Skin epidermis (tissue), 12 donors: ENCODE results near the gene RPS15.
"Not testable (repeated sequence)": the region's sequence is repeated elsewhere in the genome, so short reads cannot be mapped to it uniquely, and the experiment has no call there.

Source experiments
- H3K27ac ChIP-seq, 21 experiments: fragments of 200-600 bp; sonication (generic) in 11 of 21; one replicate each; pipeline ENCODE4 v1.5.0; 2020; ENCODE audit warnings: mild to moderate bottlenecking in 3 of 21, inconsistent platforms in 2 of 21, moderate library complexity in 2 of 21
- H3K4me3 ChIP-seq, 7 experiments: fragments of 200-600 bp; sonication (generic) in 2 of 7; one replicate each; pipeline ENCODE4 v1.5.0; 2020; ENCODE audit warnings: inconsistent platforms in 2 of 7, mild to moderate bottlenecking in 2 of 7, moderate library complexity in 1 of 7

RPS15 gene

GRCh38 chr19:1474765-1475351 is 36.7 kb downstream of the RPS15 start:
- no peak overlapping the region for H3K4me3 ChIP-seq
- no peak overlapping the region for H3K27ac ChIP-seq

- H3K4me3 ChIP-seq: no peak overlapping the region
- no peak overlapping the region for H3K27ac ChIP-seq
These were observed 37.7 kb downstream of the RPS15 start for GRCh38 chr19:1475751-1476437.

- not testable (repeated sequence) for H3K27ac ChIP-seq
These were observed 38.9 kb downstream of the RPS15 start for GRCh38 chr19:1477056-1477455.

GRCh38 chr19:1478934-1479707 is 40.9 kb downstream of the RPS15 start, which contains the start of gene C19orf25:
C19orf25 (minus strand) TSS chr19:1479215; CDS start chr19:1478903, 312 bp downstream.
- Histone ChIP-seq H3K27ac (peak within 1 kb of the TSS; percentile 45 to 92 (median 85)), H3K4me3 (peak within 1 kb of the TSS; percentile 64 to 100 (median 98))

More at GRCh38 chr19:1477056-1477455, 38.9 kb downstream of the RPS15 start:
- H3K4me3 ChIP-seq: not testable (repeated sequence)

- Histone ChIP-seq H3K27ac (no peak overlapping the region), H3K4me3 (no peak overlapping the region)
These were observed 43.2 kb downstream of the RPS15 start for GRCh38 chr19:1481224-1481892.

GRCh38 chr19:1481893-1482360 is 43.7 kb downstream of the RPS15 start:
- H3K27ac ChIP-seq: no peak overlapping the region
- no peak overlapping the region for H3K4me3 ChIP-seq

- Histone ChIP-seq H3K4me3 (no peak overlapping the region), H3K27ac (no peak overlapping the region)
These were observed 44.4 kb downstream of the RPS15 start for GRCh38 chr19:1482361-1483130.

GRCh38 chr19:1483131-1483978 is 45.2 kb downstream of the RPS15 start:
- Histone ChIP-seq H3K27ac (no peak overlapping the region), H3K4me3 (no peak overlapping the region)

- H3K4me3 ChIP-seq: no peak overlapping the region
- H3K27ac ChIP-seq: no peak overlapping the region
These were observed 45.8 kb downstream of the RPS15 start for GRCh38 chr19:1483979-1484428.

- Histone ChIP-seq H3K27ac (no peak overlapping the region), H3K4me3 (no peak overlapping the region)
These were observed 48.8 kb downstream of the RPS15 start for GRCh38 chr19:1486720-1487575.

GRCh38 chr19:1487576-1488281 is 49.5 kb downstream of the RPS15 start:
- H3K27ac ChIP-seq: no peak overlapping the region
- no peak overlapping the region for H3K4me3 ChIP-seq

- H3K4me3 ChIP-seq: no peak overlapping the region
- H3K27ac ChIP-seq: no peak overlapping the region
These were observed 50.0 kb downstream of the RPS15 start for GRCh38 chr19:1488282-1488601.

GRCh38 chr19:1489463-1490310 is 51.5 kb downstream of the RPS15 start:
- Histone ChIP-seq H3K27ac (peak overlapping the region in 17 of 21 experiments; percentile 24 to 71 (median 52)), H3K4me3 (peak overlapping the region; percentile 31 to 61 (median 45))
